IPS-15b (cell line): ENCODE data around the gene SPATA24.
A peak's percentile ranks its signal among the peaks of the same experiment; 100 is the strongest.

Experiments
- H3K27me3 ChIP-seq: one replicate; pipeline ENCODE4 v1.6.1; 2013; ENCODE audit warnings: low read length; ENCODE audit not compliant: control insufficient read depth, insufficient read depth
- H3K36me3 ChIP-seq: one replicate; pipeline ENCODE4 v1.6.1; 2013; ENCODE audit warnings: low read length; ENCODE audit not compliant: control insufficient read depth, insufficient read depth
- H3K4me1 ChIP-seq: one replicate; pipeline ENCODE4 v1.6.1; 2013; ENCODE audit warnings: mild to moderate bottlenecking, low read length; ENCODE audit not compliant: control insufficient read depth, insufficient read depth
- H3K4me3 ChIP-seq: one replicate; pipeline ENCODE4 v1.5.1; 2013; ENCODE audit warnings: low read depth, low read length
- H3K9ac ChIP-seq: one replicate; pipeline ENCODE4 v1.6.1; 2013; ENCODE audit warnings: low read depth, mild to moderate bottlenecking, low read length
- H3K9me3 ChIP-seq: one replicate; pipeline ENCODE4 v1.6.1; 2013; ENCODE audit warnings: mild to moderate bottlenecking, low read length; ENCODE audit not compliant: control insufficient read depth, insufficient read depth

Gene SPATA24

DNA sequence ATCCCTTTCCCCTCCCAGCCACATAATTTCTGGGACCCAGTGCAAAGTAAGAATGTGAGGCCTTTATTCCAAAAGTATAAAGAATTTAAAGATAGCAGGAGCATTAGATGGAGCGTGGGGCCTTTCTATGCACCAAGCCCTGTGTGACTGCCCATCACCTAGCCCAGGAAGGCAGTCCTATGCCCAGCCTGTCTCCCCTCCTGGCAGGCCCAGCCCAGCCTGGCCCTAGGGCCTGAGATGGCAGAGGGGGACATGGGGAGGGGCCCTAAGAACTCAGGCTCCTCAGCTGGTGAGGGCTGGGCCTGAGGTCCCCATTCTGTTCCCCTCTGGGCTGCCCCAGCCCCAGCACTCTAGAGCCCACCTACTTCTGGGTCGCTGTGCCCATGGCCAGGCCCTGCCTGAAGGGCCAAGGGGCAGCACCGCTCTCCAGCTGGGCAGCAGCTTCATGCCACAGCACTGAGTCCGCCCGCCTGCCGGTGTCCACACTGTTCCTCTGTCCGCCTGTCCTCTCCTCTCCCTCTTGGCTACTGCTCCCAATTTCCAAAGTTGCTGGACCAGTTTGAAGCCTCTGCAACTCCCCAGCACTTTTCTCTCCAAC, 19.8 kb downstream of the SPATA24 start:
- peaks cover 11% of the 10 kb centered on the region for H3K4me1 ChIP-seq
- H3K9me3 ChIP-seq, result no peaks in the 10 kb centered on the region
- H3K9ac ChIP-seq, result no peak overlapping the region
- no peaks in the 10 kb centered on the region for H3K36me3 ChIP-seq
- H3K27me3 ChIP-seq, result no peaks in the 10 kb centered on the region
- H3K4me3 ChIP-seq, result no peak overlapping the region

DNA sequence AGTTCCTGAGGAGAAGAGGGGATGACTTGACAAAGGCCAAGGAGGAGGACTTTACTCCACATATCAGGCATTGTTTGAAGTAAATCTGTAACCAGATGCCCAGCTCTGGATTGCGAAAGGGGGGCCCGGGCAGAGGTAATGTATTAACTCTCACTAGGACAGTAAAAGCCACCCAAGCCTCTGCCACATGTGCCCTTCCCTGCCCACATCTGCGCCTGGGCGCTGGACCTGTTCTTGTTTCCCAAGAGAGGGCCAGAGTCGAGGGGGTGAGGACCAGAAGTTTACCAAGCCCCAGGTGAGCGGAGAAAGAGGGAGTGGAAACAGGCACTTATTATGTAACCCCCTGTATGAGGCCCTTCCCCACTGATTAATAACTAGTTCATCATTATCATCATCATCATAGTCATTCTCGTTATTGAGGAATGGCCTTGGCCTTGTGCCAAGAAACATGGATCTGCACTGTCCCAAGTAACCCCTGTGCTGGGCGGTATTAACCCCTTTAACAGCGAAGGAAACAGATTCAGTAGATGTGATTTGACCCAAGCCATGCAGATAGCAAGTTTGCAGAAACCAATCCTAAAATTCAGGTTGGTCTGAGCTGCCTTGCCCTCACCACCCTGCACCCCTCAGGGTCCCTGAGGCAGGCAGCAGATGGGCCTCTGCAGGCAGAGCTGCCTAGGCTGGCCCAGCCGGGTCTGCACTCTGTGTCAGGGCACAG, 20.5 kb downstream of the SPATA24 start, which contains the start of gene SLC23A1:
Gene SLC23A1, minus strand, starts transcription at position 23 of the 718 bp plus-strand sequence. CDS start 44 bp downstream, outside the sequence.
- H3K4me3 ChIP-seq, result no peak within 1 kb of the TSS
- no peaks in the 10 kb centered on the region for H3K27me3 ChIP-seq
- no peak within 1 kb of the TSS for H3K9ac ChIP-seq

DNA sequence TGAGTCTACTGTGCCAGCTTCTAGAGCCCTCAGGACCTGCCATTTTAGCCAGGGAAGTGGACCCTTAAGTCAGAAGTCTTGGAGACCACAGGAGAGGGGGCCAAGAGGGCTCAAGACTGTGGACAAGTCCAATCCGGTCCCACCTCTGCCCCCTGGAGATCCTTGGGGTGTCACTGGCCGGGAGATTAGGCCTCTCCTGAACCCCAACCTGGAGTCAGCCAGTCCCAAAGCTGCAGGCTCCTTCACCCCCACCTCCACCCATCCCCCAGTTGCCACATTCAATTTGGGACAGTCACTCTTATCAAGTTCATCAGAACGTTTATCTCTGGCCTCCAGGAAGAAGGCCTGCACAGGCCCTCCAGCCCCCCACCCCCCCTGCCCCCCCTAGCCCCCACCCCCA, 21.1 kb downstream of the SPATA24 start:
- Histone ChIP-seq H3K4me1 (peaks cover 3% of the 10 kb centered on the region), H3K9ac (no peak overlapping the region), H3K4me3 (no peak overlapping the region), H3K9me3 (no peaks in the 10 kb centered on the region), H3K36me3 (no peaks in the 10 kb centered on the region), H3K27me3 (no peaks in the 10 kb centered on the region)

More for the DNA sequence above, 20.5 kb downstream of the SPATA24 start, which contains the start of gene SLC23A1:
- Histone ChIP-seq H3K9me3 (no peaks in the 10 kb centered on the region), H3K36me3 (no peaks in the 10 kb centered on the region), H3K4me1 (peaks cover 9% of the 10 kb centered on the region)

DNA sequence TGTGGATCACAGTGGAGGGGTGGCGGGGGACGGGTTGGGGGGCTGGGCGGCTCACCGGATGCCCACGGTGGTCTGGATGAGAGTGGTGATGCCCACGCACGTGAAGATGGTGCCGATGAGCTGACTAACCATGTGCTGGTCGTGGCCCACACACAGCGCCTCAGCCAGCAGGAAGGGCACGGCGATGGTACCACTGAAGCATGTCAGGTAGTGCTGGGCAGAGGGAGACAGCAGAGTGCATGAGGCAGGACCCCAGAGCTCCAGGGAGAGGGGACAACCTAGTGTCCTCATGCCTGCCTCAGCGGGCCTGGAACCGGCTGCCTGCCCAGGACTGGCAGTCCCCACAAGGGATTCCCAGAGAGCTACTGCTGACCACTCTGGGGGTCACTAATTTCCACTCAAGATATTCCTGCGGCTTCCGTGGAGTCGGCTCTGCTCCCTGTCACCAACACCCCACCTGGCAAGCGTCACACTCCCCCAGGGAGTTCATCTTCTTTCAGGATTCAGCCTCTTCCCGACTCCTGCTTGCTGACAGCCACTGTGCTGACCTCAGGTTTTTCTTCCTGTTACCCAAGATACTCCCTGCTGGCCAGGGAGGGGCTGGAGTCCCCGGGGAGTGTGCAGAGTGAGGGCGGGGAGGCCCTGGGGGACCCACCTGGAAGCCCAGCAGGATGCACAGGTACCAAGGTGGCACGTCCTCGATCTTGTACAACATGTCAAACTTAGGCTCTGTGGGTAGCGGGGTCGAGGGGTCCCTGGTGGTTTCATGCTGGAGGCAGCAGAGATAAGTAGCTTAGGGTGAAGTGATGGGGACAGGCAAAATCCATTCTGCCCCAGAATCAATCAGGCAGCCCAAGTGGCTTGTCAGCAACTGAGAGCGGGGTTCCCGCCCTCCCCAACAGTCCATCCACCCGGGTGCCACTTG, 21.8 kb downstream of the SPATA24 start:
- Histone ChIP-seq H3K9ac (no peak overlapping the region), H3K9me3 (no peaks in the 10 kb centered on the region), H3K27me3 (no peaks in the 10 kb centered on the region), H3K36me3 (no peaks in the 10 kb centered on the region), H3K4me3 (no peak overlapping the region), H3K4me1 (peaks cover 4% of the 10 kb centered on the region)

DNA sequence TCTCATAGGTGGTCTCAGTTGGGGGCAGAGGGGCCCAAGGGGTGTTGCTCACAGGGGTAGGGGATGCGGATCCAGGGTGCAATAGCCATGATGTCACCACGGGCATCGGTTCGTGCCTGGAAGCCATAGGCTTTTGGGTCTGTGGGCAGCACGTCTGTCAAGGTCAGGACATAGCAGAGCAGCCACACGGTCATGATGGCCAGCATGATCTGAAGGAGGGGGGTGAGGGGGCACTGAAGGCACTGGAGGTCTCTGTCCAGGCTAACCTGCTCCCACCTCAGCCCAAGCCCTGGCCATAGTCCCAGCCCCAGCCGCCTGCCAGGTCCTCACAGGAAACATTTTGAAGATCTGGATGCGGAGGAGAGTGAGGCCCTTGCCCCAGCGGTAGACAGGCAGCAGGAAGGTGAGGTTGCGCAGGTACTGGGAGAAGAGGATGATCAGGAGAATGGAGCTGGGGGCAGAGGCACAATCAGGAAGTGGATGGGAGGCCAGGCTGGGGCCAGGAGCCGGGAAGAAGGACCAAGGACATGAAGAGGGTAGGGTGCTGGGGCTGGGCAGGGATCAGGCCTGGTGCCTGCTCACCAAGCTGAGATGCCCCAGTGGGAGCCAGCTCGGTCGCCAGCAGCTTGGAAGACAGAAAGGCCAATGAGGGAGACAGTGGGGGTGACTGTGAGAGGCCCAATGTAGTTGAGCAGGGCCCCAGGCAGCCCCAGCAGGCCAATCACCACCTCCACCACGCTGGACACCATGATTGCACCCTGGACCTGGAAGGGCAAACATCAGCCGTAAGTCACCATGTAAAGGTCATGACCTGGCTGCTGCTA, 24.1 kb downstream of the SPATA24 start:
- Histone ChIP-seq H3K4me1 (peaks cover 4% of the 10 kb centered on the region), H3K36me3 (no peaks in the 10 kb centered on the region), H3K9ac (no peak overlapping the region), H3K4me3 (no peak overlapping the region), H3K27me3 (no peaks in the 10 kb centered on the region), H3K9me3 (no peaks in the 10 kb centered on the region)

DNA sequence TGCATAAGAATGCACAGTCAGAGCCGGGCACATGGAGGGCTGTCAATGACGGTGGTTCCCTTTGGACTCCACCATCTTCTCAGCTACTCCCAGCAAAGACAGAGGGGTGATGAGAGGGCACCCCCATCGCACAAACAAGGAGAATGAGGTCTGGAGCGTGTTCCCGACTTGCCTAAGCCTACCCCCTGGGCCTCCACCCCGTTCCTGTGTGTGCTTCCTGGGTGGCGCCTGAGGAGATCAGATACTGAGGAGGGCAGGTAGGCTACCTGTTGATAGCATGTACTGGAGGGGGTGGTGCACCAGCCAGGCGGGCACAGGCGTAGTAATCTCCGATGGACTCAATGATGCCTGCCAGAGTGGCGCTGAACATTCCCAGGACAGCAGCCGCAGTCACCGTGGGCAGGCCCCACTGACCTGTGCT, 24.9 kb downstream of the SPATA24 start:
- Histone ChIP-seq H3K4me3 (peak overlapping the region; percentile 39), H3K4me1 (peaks cover 4% of the 10 kb centered on the region), H3K36me3 (no peaks in the 10 kb centered on the region), H3K9me3 (no peaks in the 10 kb centered on the region), H3K9ac (no peak overlapping the region), H3K27me3 (no peaks in the 10 kb centered on the region)

DNA sequence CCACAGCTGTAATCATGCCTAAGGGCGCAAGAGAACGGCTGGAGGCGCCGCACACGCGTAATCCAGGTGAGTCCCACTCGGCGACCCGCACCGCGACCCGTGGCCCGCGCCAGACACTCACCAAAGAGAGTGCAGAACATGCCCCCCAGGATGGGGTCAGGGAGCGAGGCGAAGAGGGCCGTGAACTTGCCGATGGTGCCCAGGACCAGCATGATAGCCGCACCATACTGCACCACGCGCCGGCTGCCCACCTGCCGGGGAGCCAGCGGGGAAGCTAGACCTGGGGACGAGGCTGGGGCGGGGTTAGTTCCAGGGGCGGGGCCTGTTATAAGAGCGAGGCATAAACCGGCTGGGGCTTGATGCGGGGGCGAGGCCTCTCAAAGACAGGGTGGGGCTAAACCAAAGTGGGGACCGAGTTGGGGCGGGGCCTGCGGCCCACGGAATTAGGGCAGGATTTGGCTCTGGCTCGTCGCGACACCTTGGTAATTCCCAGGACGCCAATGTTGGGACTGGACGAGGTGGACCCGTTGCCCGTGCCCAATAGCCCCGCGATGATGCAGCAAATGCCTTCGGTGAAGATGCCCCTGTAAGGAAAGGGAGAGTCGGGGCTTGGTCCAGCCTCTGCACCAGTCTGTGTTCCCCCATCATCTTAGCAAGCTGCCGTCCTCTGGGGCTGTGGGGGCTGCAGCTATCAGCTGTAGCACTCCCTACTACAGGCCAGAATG, 25.6 kb downstream of the SPATA24 start:
- Histone ChIP-seq H3K9me3 (no peaks in the 10 kb centered on the region), H3K9ac (no peak overlapping the region), H3K4me3 (peak overlapping the region; percentile 39), H3K36me3 (no peaks in the 10 kb centered on the region), H3K27me3 (no peaks in the 10 kb centered on the region), H3K4me1 (peaks cover 4% of the 10 kb centered on the region)

DNA sequence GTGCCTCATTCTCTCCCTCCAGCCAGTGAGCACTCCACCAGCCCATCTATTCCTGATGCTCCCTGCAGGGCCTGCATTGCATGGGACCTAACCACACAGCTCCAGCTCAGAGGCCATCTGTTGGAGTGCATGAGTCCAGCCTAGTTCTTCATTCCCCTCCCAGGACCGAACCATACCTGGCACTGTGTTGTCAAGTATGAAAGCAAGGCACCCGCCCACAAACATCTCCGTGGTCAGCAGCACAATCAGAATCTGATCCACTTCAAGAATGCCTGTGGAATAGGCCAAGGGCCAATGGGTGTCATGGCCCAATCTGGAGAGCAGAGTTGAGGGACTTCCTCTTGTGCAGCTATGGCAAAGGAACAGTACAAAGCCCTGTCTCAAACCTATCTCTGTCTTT, 26.7 kb downstream of the SPATA24 start:
- peaks cover 4% of the 10 kb centered on the region for H3K4me1 ChIP-seq
- no peaks in the 10 kb centered on the region for H3K27me3 ChIP-seq
- peaks cover 2% of the 10 kb centered on the region for H3K36me3 ChIP-seq
- H3K4me3 ChIP-seq, result no peak overlapping the region
- H3K9ac ChIP-seq, result no peak overlapping the region
- no peaks in the 10 kb centered on the region for H3K9me3 ChIP-seq

DNA sequence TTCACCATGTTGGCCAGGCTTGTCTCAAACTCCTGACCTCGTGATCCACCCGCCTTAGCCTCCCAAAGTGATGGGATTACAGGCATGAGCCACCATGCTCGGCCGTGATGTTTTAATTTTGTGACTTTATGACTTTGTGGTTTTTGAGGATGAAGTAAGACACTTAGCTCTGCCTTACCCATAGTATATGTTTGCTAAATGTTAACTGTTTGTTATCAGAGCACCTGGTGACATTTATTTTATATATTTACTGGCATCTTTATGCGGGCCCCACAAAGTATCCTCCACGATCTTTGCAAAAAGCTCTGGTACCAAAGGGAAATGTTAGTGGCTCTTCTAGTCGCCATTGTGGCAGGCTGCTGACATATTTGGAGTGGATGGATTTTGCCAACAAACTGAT, 27.5 kb downstream of the SPATA24 start:
- H3K9me3 ChIP-seq, result no peaks in the 10 kb centered on the region
- H3K9ac ChIP-seq, result no peak overlapping the region
- H3K36me3 ChIP-seq, result peaks cover 2% of the 10 kb centered on the region
- peaks cover 4% of the 10 kb centered on the region for H3K4me1 ChIP-seq
- H3K4me3 ChIP-seq, result no peak overlapping the region
- no peaks in the 10 kb centered on the region for H3K27me3 ChIP-seq

DNA sequence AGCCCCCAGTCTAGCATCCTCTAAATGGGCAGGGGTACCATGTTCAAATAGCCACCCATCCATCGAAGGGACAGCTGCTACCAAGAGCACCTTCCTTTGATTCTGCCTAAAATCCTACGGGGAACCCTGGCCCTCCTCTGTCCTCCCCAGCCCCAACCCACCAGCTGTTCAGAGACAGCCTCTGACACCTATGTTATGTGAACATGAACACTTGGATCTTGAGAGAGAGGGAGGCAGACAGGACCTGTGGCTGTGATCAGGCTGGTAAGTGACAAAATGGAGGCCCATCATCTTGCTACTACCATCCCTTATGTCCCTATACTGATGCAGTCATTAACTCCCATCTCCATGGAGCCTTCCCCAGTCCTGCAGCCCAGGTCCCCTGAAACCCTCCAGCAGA, 29.0 kb downstream of the SPATA24 start:
- no peaks in the 10 kb centered on the region for H3K27me3 ChIP-seq
- peaks cover 4% of the 10 kb centered on the region for H3K4me1 ChIP-seq
- H3K9ac ChIP-seq, result no peak overlapping the region
- no peak overlapping the region for H3K4me3 ChIP-seq
- H3K9me3 ChIP-seq, result no peaks in the 10 kb centered on the region
- H3K36me3 ChIP-seq, result peaks cover 2% of the 10 kb centered on the region
